Endothelial cell of umbilical vein (primary cell): ENCODE results near the gene ALDH1L1.

Source experiments
- CTCF ChIP-seq, 2 donors: IDR thresholded peaks; 1 replicate in 1 of 2; 2 replicates in 1 of 2; pipeline ENCODE4 v1.5.1; 2011; ENCODE audit warnings: low read length in 2 of 2, mild to moderate bottlenecking in 2 of 2, moderate library complexity in 2 of 2, control low read depth in 1 of 2, inconsistent platforms in 1 of 2, low read depth in 1 of 2; ENCODE audit not compliant: insufficient read depth in 1 of 2; ENCODE audit errors: extremely low read depth in 1 of 2
- EZH2 ChIP-seq: IDR thresholded peaks from 2 replicates; pipeline ENCODE4 v1.6.1; 2012; ENCODE audit warnings: borderline replicate concordance, low read depth, mild to moderate bottlenecking, moderate library complexity, low read length, inconsistent platforms; ENCODE audit not compliant: severe bottlenecking
- JUN ChIP-seq: IDR thresholded peaks from 2 replicates; pipeline ENCODE4 v1.6.1; 2011; ENCODE audit warnings: borderline replicate concordance, low read depth; ENCODE audit not compliant: insufficient read length, insufficient read depth
- MAX ChIP-seq: IDR thresholded peaks from 2 replicates; pipeline ENCODE4 v1.6.1; 2011; ENCODE audit not compliant: insufficient read depth, insufficient read length
- MYC ChIP-seq: IDR thresholded peaks from one replicate; pipeline ENCODE4 v1.6.1; 2011; ENCODE audit warnings: mild to moderate bottlenecking, low read depth, low read length
- POLR2A ChIP-seq: IDR thresholded peaks from 2 replicates; pipeline ENCODE4 v1.6.1; 2012; ENCODE audit warnings: low read depth, mild to moderate bottlenecking, control low read depth, low read length
- POLR2AphosphoS5 ChIP-seq: IDR thresholded peaks from 2 replicates; pipeline ENCODE4 v1.6.1; 2012; ENCODE audit warnings: low read depth, mild to moderate bottlenecking, control low read depth, low read length, moderate library complexity; ENCODE audit not compliant: insufficient read depth

- TF ChIP-seq POLR2AphosphoS5 (no peak), CTCF (IDR thresholded peaks at IDR 0.05; ENCODE audit: extremely low read depth in 1 of 2, insufficient read depth in 1 of 2, low read depth in 1 of 2, low read length in 2 of 2) (no peak), POLR2A (no peak), EZH2 (no peak), JUN (no peak), MAX (no peak), MYC (no peak)
Measured at GRCh38 chr3:126113238-126113555, 67.2 kb downstream of the ALDH1L1 start.
